CD14-positive monocyte (primary cell): ENCODE measurements around the gene INHBA. TPM values are rescaled to one million over a fixed set of nuclear protein-coding genes. Genes with fewer than 3 reads are reported as not detected.

Experiments used
- DNase-seq, 3 donors: peaks; one replicate each; pipeline ENCODE4 v3.0.0-alpha.2; 2011 to 2022
- H2AFZ ChIP-seq: 2 replicates; pipeline ENCODE4 v1.6.0; 2012; ENCODE audit warnings: mild to moderate bottlenecking, low read depth, low read length, inconsistent platforms; ENCODE audit not compliant: insufficient read depth, poor library complexity, severe bottlenecking
- H3K27ac ChIP-seq, 2 donors: 1 replicate in 1 of 2; 2 replicates in 1 of 2; pipeline ENCODE4 v1.5.1; 2012 to 2013; ENCODE audit warnings: low read length in 2 of 2, control low read depth in 1 of 2, inconsistent platforms in 1 of 2, low read depth in 1 of 2, mild to moderate bottlenecking in 1 of 2
- H3K27me3 ChIP-seq, 2 donors: one replicate each; pipeline versions ENCODE4 v1.6.0 to v1.6.1; 2011 to 2013; ENCODE audit warnings: low read length in 2 of 2; ENCODE audit not compliant: control insufficient read depth in 2 of 2, insufficient read depth in 2 of 2
- H3K36me3 ChIP-seq, 2 donors: replicated peaks in 1 of 2; 1 replicate in 1 of 2; 2 replicates in 1 of 2; pipeline versions ENCODE4 v1.5.1 to v1.6.1; 2012 to 2013; ENCODE audit warnings: low read length in 2 of 2, control low read depth in 1 of 2, inconsistent platforms in 1 of 2, mild to moderate bottlenecking in 1 of 2; ENCODE audit not compliant: insufficient read depth in 2 of 2, control insufficient read depth in 1 of 2
- H3K4me1 ChIP-seq, 2 donors: 1 replicate in 1 of 2; 2 replicates in 1 of 2; pipeline versions ENCODE4 v1.5.1 to v1.6.1; 2012 to 2013; ENCODE audit warnings: low read length in 2 of 2, control low read depth in 1 of 2, inconsistent platforms in 1 of 2, mild to moderate bottlenecking in 1 of 2, moderate library complexity in 1 of 2; ENCODE audit not compliant: insufficient read depth in 2 of 2, control insufficient read depth in 1 of 2
- H3K4me2 ChIP-seq: replicated peaks from 2 replicates; pipeline ENCODE3; 2012; ENCODE audit warnings: low read length, moderate library complexity, mild to moderate bottlenecking; ENCODE audit not compliant: poor library complexity, severe bottlenecking; ENCODE audit errors: extremely low read depth
- H3K4me3 ChIP-seq, 3 experiments: fragments of 200-600 bp in 1 of 3; sonication (generic) in 1 of 3; replicated peaks in 1 of 3; 1 replicate in 2 of 3; 2 replicates in 1 of 3; pipeline ENCODE4 v1.5.1; 2011 to 2013; ENCODE audit warnings: low read length in 3 of 3, mild to moderate bottlenecking in 3 of 3, control low read depth in 2 of 3, low read depth in 2 of 3, inconsistent platforms in 1 of 3, moderate library complexity in 1 of 3
- H3K79me2 ChIP-seq: 2 replicates; pipeline ENCODE4 v1.6.0; 2012; ENCODE audit warnings: mild to moderate bottlenecking, control low read depth, inconsistent platforms, low read length, moderate library complexity; ENCODE audit not compliant: insufficient read depth
- H3K9ac ChIP-seq: 2 replicates; pipeline ENCODE4 v1.6.0; 2017; ENCODE audit warnings: low read length, mild to moderate bottlenecking; ENCODE audit not compliant: insufficient read depth, poor library complexity, severe bottlenecking
- H3K9me3 ChIP-seq, 2 donors: replicated peaks in 1 of 2; 1 replicate in 1 of 2; 2 replicates in 1 of 2; pipeline versions ENCODE4 v1.5.1 to v1.6.1; 2012 to 2013; ENCODE audit warnings: low read length in 2 of 2, control low read depth in 1 of 2; ENCODE audit not compliant: control insufficient read depth in 1 of 2, insufficient read depth in 1 of 2
- H4K20me1 ChIP-seq: 2 replicates; pipeline ENCODE4 v1.6.0; 2012; ENCODE audit warnings: mild to moderate bottlenecking, low read length, control low read depth, moderate library complexity; ENCODE audit not compliant: insufficient read depth
- H3K27ac Mint-ChIP-seq, 7 donors: one replicate each; pipeline ENCODE4 v1.8.0; 2020; ENCODE audit warnings: mild to moderate bottlenecking in 7 of 7, mixed read lengths in 7 of 7, moderate library complexity in 6 of 7, inconsistent platforms in 2 of 7
- H3K27me3 Mint-ChIP-seq, 3 donors: one replicate each; pipeline ENCODE4 v1.8.0; 2021 to 2022; ENCODE audit warnings: low read depth in 3 of 3, mild to moderate bottlenecking in 3 of 3, mixed read lengths in 3 of 3, moderate library complexity in 3 of 3, inconsistent platforms in 1 of 3
- H3K36me3 Mint-ChIP-seq, 2 donors: one replicate each; pipeline ENCODE4 v1.8.0; 2020; ENCODE audit warnings: mixed read lengths in 2 of 2, inconsistent platforms in 1 of 2, mild to moderate bottlenecking in 1 of 2
- H3K4me1 Mint-ChIP-seq: one replicate; pipeline ENCODE4 v1.8.0; 2020; ENCODE audit warnings: mild to moderate bottlenecking, mixed read lengths
- H3K4me3 Mint-ChIP-seq, 2 donors: one replicate each; pipeline ENCODE4 v1.8.0; 2020; ENCODE audit warnings: mild to moderate bottlenecking in 2 of 2, mixed read lengths in 2 of 2, moderate library complexity in 1 of 2
- H3K9me3 Mint-ChIP-seq, 7 donors: one replicate each; pipeline ENCODE4 v1.8.0; 2020 to 2022; ENCODE audit warnings: mixed read lengths in 7 of 7, mild to moderate bottlenecking in 6 of 7, moderate library complexity in 6 of 7, inconsistent platforms in 2 of 7
- CTCF ChIP-seq: fragments of 200-600 bp; IDR thresholded peaks from one replicate; pipeline ENCODE4 v1.8.0; 2022; ENCODE audit warnings: antibody characterized with exemption, mild to moderate bottlenecking
- WGBS: methylation state at CpG from one replicate; pipeline ENCODE4 v1.1.5; 2013; ENCODE audit warnings: missing lambda C conversion rate; ENCODE audit not compliant: insufficient coverage; 5-methylcytosine and 5-hydroxymethylcytosine counted together
- intact Hi-C, 2 donors: fragments of 100-400 bp; cut with micrococcal nuclease; formaldehyde crosslinking; loops; one replicate each; pipeline versions ENCODE4 v1.15.0 to v1.15.1; 2023
- polyA plus RNA-seq, 3 donors: library from polyadenylated mRNA; depleted of rRNA in 1 of 3; unstranded in 2 of 3; stranded (reverse) in 1 of 3; fragments of 300-500 nt in 2 of 3; fragments of >200 nt in 1 of 3; fragmentation: Illumina TruSeq in 2 of 3; gene quantifications; 1 replicate in 2 of 3; 2 replicates in 1 of 3; pipeline ENCODE4 v1.2.3, GENCODE V29; 2012 to 2021

The INHBA gene
- polyA plus RNA-seq, 3 donors, result 0.08 to 0.24 (median 0.09) TPM

- no peak overlapping the region for H2AFZ ChIP-seq
- Mint-ChIP-seq H3K36me3 (no peaks in the 10 kb centered on the region), H3K27ac (no peak overlapping the region), H3K4me3 (no peak overlapping the region), H3K27me3 (peaks cover 0 to 1% (median 0%) of the 10 kb centered on the region in 3 donors), H3K4me1 (no peaks in the 10 kb centered on the region), H3K9me3 (peaks cover 13 to 34% (median 20%) of the 10 kb centered on the region in 7 donors)
- no peak overlapping the region for H3K27ac ChIP-seq
- H4K20me1 ChIP-seq, result no peaks in the 10 kb centered on the region
- no peaks in the 10 kb centered on the region for H3K36me3 ChIP-seq
- no peaks in the 10 kb centered on the region for H3K27me3 ChIP-seq
- no peak overlapping the region for H3K4me2 ChIP-seq
- no peaks in the 10 kb centered on the region for H3K79me2 ChIP-seq
- no peak for DNase-seq
- no peaks in the 10 kb centered on the region for H3K4me1 ChIP-seq
- no peak for TF ChIP-seq CTCF
- H3K9me3 ChIP-seq, result peaks cover 17 to 19% of the 10 kb centered on the region in 2 donors
- H3K4me3 ChIP-seq, result no peak overlapping the region
- H3K9ac ChIP-seq, result no peak overlapping the region
- intact Hi-C loops, result no loop called here
Observed at GRCh38 chr7:41745451-41745850, 42.6 kb upstream of the INHBA start.

- no peaks in the 10 kb centered on the region for H3K4me1 ChIP-seq
- H3K79me2 ChIP-seq, result no peaks in the 10 kb centered on the region
- DNase-seq, result no peak
- H4K20me1 ChIP-seq, result no peaks in the 10 kb centered on the region
- intact Hi-C loops, result no loop called here
- H3K36me3 ChIP-seq, result no peaks in the 10 kb centered on the region
- Mint-ChIP-seq H3K27ac (no peak overlapping the region), H3K4me1 (no peaks in the 10 kb centered on the region), H3K4me3 (no peak overlapping the region), H3K27me3 (no peaks in the 10 kb centered on the region), H3K36me3 (no peaks in the 10 kb centered on the region), H3K9me3 (peaks cover 13 to 34% (median 20%) of the 10 kb centered on the region in 7 donors)
- no peak for TF ChIP-seq CTCF
- H3K9ac ChIP-seq, result no peak overlapping the region
- H3K9me3 ChIP-seq, result peaks cover 17 to 19% of the 10 kb centered on the region in 2 donors
- no peaks in the 10 kb centered on the region for H3K27me3 ChIP-seq
- no peak overlapping the region for H3K4me2 ChIP-seq
- no peak overlapping the region for H3K27ac ChIP-seq
- no peak overlapping the region for H2AFZ ChIP-seq
- 100% methylated on average over 1 of the region's 4 CpGs for WGBS
- no peak overlapping the region for H3K4me3 ChIP-seq
Observed at GRCh38 chr7:41744161-41744560, 41.3 kb upstream of the INHBA start.
